Measurements from ENCODE around the gene KDELR3.

KDELR3 gene

DNA sequence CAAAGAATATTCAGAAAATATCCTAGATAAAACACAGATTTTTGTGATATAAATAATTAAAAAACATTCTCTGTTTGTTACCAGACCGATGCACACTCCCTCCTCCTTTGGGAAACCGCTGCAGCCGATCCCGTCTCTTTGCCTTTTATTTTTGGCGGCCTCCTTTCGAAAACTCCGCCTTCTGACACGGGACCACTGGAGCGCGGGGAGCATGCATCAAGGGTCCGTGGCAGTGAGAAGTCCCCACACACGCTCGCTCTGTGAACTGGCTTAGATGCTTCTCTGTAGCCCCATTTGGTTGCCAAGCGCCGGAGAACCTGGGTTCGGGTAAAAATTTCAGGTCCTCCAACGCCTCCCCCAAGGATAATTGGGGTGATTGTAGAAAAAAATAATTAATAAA lies 21.2 kb downstream of the KDELR3 start:
- TF ChIP-seq POLR2A (IDR thresholded peaks at IDR 0.05; ENCODE audit: low read depth, low read length) (no peak), SPI1 (IDR thresholded peaks at IDR 0.05; ENCODE audit: low read depth, low read length) (no peak), POU2F2 (IDR thresholded peaks at IDR 0.05; ENCODE audit: low read depth, low read length) (no peak), POLR2AphosphoS5 (IDR thresholded peaks at IDR 0.05; ENCODE audit: low read depth, low read length) (no peak; the same call in 1 of the 2 replicates), TAF1 (IDR thresholded peaks at IDR 0.05; ENCODE audit: low read depth, low read length) (no peak), PAX5 (IDR thresholded peaks at IDR 0.05; ENCODE audit: insufficient read depth, low read length, severe bottlenecking) (no peak)
- no peak for FAIRE-seq
- DNase-seq (ENCODE audit: insufficient read length, low spot score) = no peak

DNA sequence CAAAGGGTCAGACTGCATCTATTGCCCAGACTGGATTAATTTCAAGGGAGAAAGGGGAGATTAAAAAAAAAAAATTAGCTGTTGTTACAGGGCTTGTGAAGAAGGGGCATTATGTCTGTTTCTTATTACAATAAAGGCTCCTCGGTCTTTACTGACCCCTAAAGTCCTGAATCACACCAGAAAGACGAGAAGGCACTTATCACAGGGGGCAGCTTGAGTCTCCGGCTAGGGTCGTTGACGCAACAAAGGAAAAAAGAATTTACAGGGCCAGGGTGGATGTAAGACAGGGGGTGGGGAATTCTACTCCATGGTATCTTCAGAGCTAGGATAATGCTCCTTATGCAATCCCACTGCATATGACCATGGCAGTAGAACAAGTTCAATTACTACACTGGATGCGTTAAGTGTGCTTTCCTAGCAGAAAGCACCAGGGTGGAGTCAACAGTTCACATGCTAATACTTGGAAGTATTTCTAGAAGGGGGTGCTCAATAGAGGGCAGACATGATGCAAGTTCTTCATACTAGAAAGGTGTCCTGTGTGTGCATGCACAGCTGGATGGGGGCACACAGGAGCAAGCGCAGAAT lies 21.8 kb downstream of the KDELR3 start:
- peak; percentile 38 for FAIRE-seq
- TF ChIP-seq PAX5 (IDR thresholded peaks at IDR 0.05; ENCODE audit: insufficient read depth, low read length, severe bottlenecking) (no peak), POU2F2 (IDR thresholded peaks at IDR 0.05; ENCODE audit: low read depth, low read length) (no peak), SPI1 (IDR thresholded peaks at IDR 0.05; ENCODE audit: low read depth, low read length) (no peak), POLR2A (IDR thresholded peaks at IDR 0.05; ENCODE audit: low read depth, low read length) (peak; percentile 71), POLR2AphosphoS5 (IDR thresholded peaks at IDR 0.05; ENCODE audit: low read depth, low read length) (peak; percentile 54), TAF1 (IDR thresholded peaks at IDR 0.05; ENCODE audit: low read depth, low read length) (no peak)
- DNase-seq (ENCODE audit: insufficient read length, low spot score) = no peak

DNA sequence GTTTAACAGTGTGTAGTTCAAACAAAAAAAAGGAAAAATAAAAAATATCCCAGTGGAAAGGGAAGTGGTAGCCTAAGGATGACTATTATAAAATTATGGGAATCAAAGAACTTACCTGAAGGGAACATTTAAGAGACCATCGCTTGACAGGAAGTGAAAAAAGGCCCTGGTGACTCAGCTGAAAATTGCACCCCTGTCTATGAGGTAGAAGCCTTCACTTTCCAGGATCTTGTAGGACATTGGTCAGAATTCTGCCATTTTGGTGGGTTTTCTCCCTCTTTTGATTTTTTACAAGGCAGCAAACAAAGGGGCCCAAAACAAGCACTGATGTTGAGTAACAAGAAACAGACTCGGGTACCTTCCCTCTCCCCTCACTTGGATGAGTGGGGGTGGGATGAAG lies 22.6 kb downstream of the KDELR3 start:
- FAIRE-seq = no peak
- DNase-seq (ENCODE audit: insufficient read length, low spot score) = no peak
- TF ChIP-seq PAX5 (IDR thresholded peaks at IDR 0.05; ENCODE audit: insufficient read depth, low read length, severe bottlenecking) (no peak), TAF1 (IDR thresholded peaks at IDR 0.05; ENCODE audit: low read depth, low read length) (no peak), POLR2A (IDR thresholded peaks at IDR 0.05; ENCODE audit: low read depth, low read length) (peak; percentile 24; the same call in 1 of the 2 replicates), POU2F2 (IDR thresholded peaks at IDR 0.05; ENCODE audit: low read depth, low read length) (no peak), POLR2AphosphoS5 (IDR thresholded peaks at IDR 0.05; ENCODE audit: low read depth, low read length) (no peak), SPI1 (IDR thresholded peaks at IDR 0.05; ENCODE audit: low read depth, low read length) (peak; percentile 55)

DNA sequence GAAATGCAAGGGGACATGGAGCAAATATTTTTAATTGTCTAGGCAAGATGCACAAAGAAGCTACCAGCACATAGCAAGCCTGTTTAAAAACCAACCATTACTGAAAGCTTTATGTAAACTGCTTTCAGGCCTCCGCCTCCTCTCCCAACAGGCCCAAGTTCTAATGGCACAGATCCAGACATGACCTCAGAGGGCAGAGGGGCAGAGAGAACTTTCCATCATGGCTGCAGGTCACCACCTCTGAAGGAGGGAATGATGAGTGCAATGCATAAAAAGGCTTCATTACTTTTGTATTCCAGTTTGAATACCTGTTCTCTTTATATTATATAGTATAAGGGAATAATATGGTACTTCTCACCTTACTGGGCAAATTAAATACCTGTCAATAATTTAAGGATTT lies 23.0 kb downstream of the KDELR3 start:
- DNase-seq (ENCODE audit: insufficient read length, low spot score) (no peak), FAIRE-seq (no peak)
- TF ChIP-seq POU2F2 (IDR thresholded peaks at IDR 0.05; ENCODE audit: low read depth, low read length) (no peak), TAF1 (IDR thresholded peaks at IDR 0.05; ENCODE audit: low read depth, low read length) (no peak), POLR2A (IDR thresholded peaks at IDR 0.05; ENCODE audit: low read depth, low read length) (no peak), PAX5 (IDR thresholded peaks at IDR 0.05; ENCODE audit: insufficient read depth, low read length, severe bottlenecking) (no peak), POLR2AphosphoS5 (IDR thresholded peaks at IDR 0.05; ENCODE audit: low read depth, low read length) (no peak), SPI1 (IDR thresholded peaks at IDR 0.05; ENCODE audit: low read depth, low read length) (no peak)

DNA sequence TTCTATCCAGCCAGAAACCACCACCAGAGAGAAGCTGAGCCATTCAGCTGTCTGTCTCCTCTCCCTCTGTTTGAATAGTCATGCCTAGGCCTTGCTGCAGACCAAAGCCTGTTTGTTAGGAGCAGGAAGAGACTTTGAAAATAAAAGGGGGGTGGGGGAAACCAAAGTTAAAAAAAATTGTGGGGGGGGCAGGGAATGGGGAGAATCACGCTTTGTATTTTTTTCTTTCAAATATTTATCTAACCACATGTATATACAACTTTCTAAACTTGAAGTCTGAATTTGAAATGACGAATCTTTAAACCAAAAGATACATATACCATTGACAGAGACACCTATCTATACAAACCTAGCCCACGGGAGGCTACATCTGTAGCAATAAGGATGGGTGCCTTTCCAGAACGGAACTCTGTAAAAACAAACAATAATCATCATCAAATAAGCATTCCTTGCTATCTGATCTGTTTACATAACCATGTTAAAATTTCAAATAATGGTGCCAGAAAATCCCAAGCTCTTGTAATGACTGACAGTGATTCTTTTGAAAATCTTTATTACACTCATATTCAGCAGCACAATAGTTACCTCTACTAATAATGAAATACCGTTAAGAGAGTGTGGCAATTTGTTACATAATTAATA lies 23.9 kb downstream of the KDELR3 start:
- TF ChIP-seq POLR2AphosphoS5 (IDR thresholded peaks at IDR 0.05; ENCODE audit: low read depth, low read length) = no peak
- TF ChIP-seq TAF1 (IDR thresholded peaks at IDR 0.05; ENCODE audit: low read depth, low read length) = no peak
- no peak for TF ChIP-seq PAX5 (IDR thresholded peaks at IDR 0.05; ENCODE audit: insufficient read depth, low read length, severe bottlenecking)
- TF ChIP-seq POLR2A (IDR thresholded peaks at IDR 0.05; ENCODE audit: low read depth, low read length) = no peak
- TF ChIP-seq POU2F2 (IDR thresholded peaks at IDR 0.05; ENCODE audit: low read depth, low read length) = no peak
- no peak for TF ChIP-seq SPI1 (IDR thresholded peaks at IDR 0.05; ENCODE audit: low read depth, low read length)

DNA sequence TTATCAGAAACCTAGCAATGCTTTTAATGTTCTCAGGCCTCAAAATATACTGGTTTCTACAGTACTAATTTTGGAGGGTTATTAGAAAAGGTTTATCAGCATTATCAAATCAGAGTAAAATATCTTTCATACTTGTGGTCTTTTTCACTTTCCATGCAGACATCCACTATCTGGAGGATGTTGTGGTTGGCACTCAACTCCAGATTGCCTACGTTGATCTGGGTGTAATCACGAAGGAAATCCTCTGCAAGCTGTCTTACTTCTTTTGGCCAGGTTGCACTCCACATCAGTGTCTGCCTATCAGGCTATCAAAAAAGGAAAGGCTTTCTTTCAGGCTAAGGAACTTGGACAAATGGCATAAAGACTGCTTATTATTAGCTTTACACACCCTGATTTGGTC lies 26.6 kb downstream of the KDELR3 start:
- FAIRE-seq (no peak), DNase-seq (ENCODE audit: insufficient read length, low spot score) (no peak)
- no peak for TF ChIP-seq SPI1 (IDR thresholded peaks at IDR 0.05; ENCODE audit: low read depth, low read length)
- no peak for TF ChIP-seq POLR2A (IDR thresholded peaks at IDR 0.05; ENCODE audit: low read depth, low read length)
- no peak for TF ChIP-seq POLR2AphosphoS5 (IDR thresholded peaks at IDR 0.05; ENCODE audit: low read depth, low read length)
- TF ChIP-seq TAF1 (IDR thresholded peaks at IDR 0.05; ENCODE audit: low read depth, low read length) = no peak
- TF ChIP-seq PAX5 (IDR thresholded peaks at IDR 0.05; ENCODE audit: insufficient read depth, low read length, severe bottlenecking) = no peak
- no peak for TF ChIP-seq POU2F2 (IDR thresholded peaks at IDR 0.05; ENCODE audit: low read depth, low read length)

More for the DNA sequence above, 23.9 kb downstream of the KDELR3 start:
- DNase-seq (ENCODE audit: insufficient read length, low spot score) (no peak), FAIRE-seq (no peak)

DNA sequence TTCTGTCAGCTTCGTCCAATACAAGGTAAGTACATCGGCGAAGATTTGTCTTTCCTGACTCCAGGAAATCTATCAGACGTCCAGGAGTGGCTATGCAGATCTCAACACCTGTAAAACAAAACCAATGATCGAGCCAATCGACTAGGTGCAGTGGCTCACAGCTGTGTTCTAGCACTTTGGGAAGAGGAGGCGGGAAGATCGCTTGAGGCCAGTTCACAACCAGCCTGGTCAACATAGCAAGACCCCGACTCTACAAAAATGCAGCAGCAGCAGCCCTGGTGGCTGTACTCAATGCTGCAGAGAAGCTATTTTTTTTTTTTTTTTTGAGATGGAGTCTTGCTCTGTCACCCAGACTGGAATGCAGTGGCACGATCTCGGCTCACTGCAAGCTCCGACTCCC lies 27.0 kb downstream of the KDELR3 start:
- TF ChIP-seq TAF1 (IDR thresholded peaks at IDR 0.05; ENCODE audit: low read depth, low read length) = no peak
- no peak for TF ChIP-seq SPI1 (IDR thresholded peaks at IDR 0.05; ENCODE audit: low read depth, low read length)
- TF ChIP-seq POLR2AphosphoS5 (IDR thresholded peaks at IDR 0.05; ENCODE audit: low read depth, low read length) = no peak
- FAIRE-seq (no peak), DNase-seq (ENCODE audit: insufficient read length, low spot score) (no peak)

DNA sequence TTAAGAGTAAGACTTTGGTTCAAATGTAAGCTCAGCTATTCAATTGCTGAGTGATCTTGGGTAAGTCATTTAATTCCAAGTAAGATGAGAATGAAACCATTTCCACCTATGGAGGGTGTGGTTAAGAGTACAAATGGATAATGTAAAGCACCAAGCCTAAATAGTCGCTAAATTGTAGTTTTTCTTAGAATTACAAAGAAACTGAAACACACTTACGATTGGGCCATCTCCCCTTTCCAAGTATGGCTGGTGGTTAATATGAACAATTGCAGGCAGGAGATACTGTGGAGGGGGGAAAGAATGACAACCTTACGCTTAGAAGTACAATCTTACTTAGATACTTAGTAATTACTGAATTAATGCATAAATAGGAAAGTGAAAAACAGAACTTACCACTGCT lies 30.0 kb downstream of the KDELR3 start:
- TF ChIP-seq SPI1 (IDR thresholded peaks at IDR 0.05; ENCODE audit: low read depth, low read length) (no peak), POU2F2 (IDR thresholded peaks at IDR 0.05; ENCODE audit: low read depth, low read length) (no peak), TAF1 (IDR thresholded peaks at IDR 0.05; ENCODE audit: low read depth, low read length) (no peak), PAX5 (IDR thresholded peaks at IDR 0.05; ENCODE audit: insufficient read depth, low read length, severe bottlenecking) (no peak), POLR2AphosphoS5 (IDR thresholded peaks at IDR 0.05; ENCODE audit: low read depth, low read length) (no peak), POLR2A (IDR thresholded peaks at IDR 0.05; ENCODE audit: low read depth, low read length) (no peak)
- DNase-seq (ENCODE audit: insufficient read length, low spot score) = no peak
- FAIRE-seq = no peak

DNA sequence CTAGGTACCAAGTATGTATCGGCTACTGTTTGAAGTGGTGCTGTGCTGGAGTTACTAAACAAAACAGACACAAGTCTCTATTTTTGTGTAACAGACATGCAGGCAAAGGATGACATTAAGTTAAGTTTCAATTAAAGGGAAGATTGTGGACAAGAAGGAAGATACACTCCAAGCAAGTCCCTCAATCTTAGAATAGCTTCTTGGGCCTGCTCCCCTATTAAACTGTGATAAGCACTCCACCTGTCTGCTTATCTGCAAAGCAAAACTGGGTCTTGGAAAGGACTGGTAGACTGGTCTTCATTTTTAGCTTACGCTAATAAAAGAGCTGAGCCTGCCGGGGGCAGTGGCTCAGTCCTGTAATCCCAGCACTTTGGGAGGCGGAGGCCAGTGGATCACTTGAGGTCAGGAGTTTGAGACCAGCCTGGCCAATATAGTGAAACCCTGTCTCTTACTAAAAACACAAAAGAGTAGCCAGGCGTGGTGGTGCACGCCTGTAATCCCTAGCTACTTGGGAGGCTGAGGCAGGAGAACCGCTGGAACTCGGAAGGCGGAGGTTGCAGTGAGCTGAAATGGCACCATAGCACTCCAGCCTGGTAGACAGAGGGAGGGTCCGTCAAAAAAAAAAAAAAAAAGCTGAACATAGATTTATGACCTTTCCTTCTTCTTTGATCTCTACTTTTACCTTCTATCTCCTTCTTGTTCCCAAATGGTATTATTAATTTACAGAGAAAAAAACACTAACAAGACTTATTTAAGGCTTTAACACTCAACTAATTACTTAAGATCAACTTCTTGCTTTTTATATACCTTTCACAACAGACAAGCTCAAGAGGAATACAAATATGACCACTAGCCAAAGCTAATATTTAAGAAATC lies 34.1 kb downstream of the KDELR3 start:
- FAIRE-seq (no peak), DNase-seq (ENCODE audit: insufficient read length, low spot score) (no peak)
- TF ChIP-seq SPI1 (IDR thresholded peaks at IDR 0.05; ENCODE audit: low read depth, low read length) (no peak), POLR2AphosphoS5 (IDR thresholded peaks at IDR 0.05; ENCODE audit: low read depth, low read length) (0 out of 2 replicates have a peak, but pooled peaks have one; percentile 40)
